ENCODE data around the gene ABCA13.

ABCA13 gene

GRCh38 chr7:48610705-48611104 lies 439.4 kb downstream of the ABCA13 start:
- H3K4me1 ChIP-seq = no peaks in the 10 kb centered on the region
- H3K4me3 ChIP-seq = no peak overlapping the region
- DNase-seq = no peak
- no peaks in the 10 kb centered on the region for H3K9me3 ChIP-seq
- H3K27me3 ChIP-seq = no peaks in the 10 kb centered on the region
- TF ChIP-seq CTCF (IDR thresholded peaks at IDR 0.05) = no peak
- H3K36me3 ChIP-seq = no peaks in the 10 kb centered on the region
- intact Hi-C loops (cut with DNase I; ENCODE audit: low total_unique reads) = no loop called here
- H3K27ac ChIP-seq = no peak overlapping the region

GRCh38 chr7:48611993-48612392 lies 440.7 kb downstream of the ABCA13 start:
- no peak for TF ChIP-seq CTCF (IDR thresholded peaks at IDR 0.05)
- no peak for DNase-seq
- Histone ChIP-seq H3K27me3 (no peaks in the 10 kb centered on the region), H3K27ac (no peak overlapping the region), H3K9me3 (no peaks in the 10 kb centered on the region), H3K4me1 (no peaks in the 10 kb centered on the region), H3K4me3 (no peak overlapping the region), H3K36me3 (no peaks in the 10 kb centered on the region)
- intact Hi-C loops (cut with DNase I; ENCODE audit: low total_unique reads) = no loop called here

GRCh38 chr7:48617508-48617907 lies 446.2 kb downstream of the ABCA13 start:
- intact Hi-C loops (cut with DNase I; ENCODE audit: low total_unique reads) = no loop called here

GRCh38 chr7:48617993-48618392 lies 446.7 kb downstream of the ABCA13 start:
- Histone ChIP-seq H3K36me3 (no peaks in the 10 kb centered on the region), H3K9me3 (no peaks in the 10 kb centered on the region), H3K4me3 (no peak overlapping the region), H3K4me1 (no peaks in the 10 kb centered on the region), H3K27me3 (no peaks in the 10 kb centered on the region), H3K27ac (no peak overlapping the region)
- intact Hi-C loops (cut with DNase I; ENCODE audit: low total_unique reads) = no loop called here
- DNase-seq = no peak
- TF ChIP-seq CTCF (IDR thresholded peaks at IDR 0.05) = no peak

More at GRCh38 chr7:48617508-48617907, 446.2 kb downstream of the ABCA13 start:
- Histone ChIP-seq H3K4me1 (no peaks in the 10 kb centered on the region), H3K4me3 (no peak overlapping the region), H3K27me3 (no peaks in the 10 kb centered on the region), H3K36me3 (no peaks in the 10 kb centered on the region), H3K9me3 (no peaks in the 10 kb centered on the region), H3K27ac (no peak overlapping the region)
- no peak for TF ChIP-seq CTCF (IDR thresholded peaks at IDR 0.05)
- DNase-seq = no peak

- Histone ChIP-seq H3K27ac (no peak overlapping the region), H3K4me3 (no peak overlapping the region), H3K4me1 (no peaks in the 10 kb centered on the region), H3K36me3 (no peaks in the 10 kb centered on the region), H3K27me3 (no peaks in the 10 kb centered on the region), H3K9me3 (no peaks in the 10 kb centered on the region)
- no peak for DNase-seq
- no peak for TF ChIP-seq CTCF (IDR thresholded peaks at IDR 0.05)
- intact Hi-C loops (cut with DNase I; ENCODE audit: low total_unique reads) = no loop called here
Observed at GRCh38 chr7:48621076-48621475, 449.8 kb downstream of the ABCA13 start.

- Histone ChIP-seq H3K36me3 (no peaks in the 10 kb centered on the region), H3K27me3 (no peaks in the 10 kb centered on the region), H3K9me3 (no peaks in the 10 kb centered on the region), H3K4me3 (no peak overlapping the region), H3K4me1 (no peaks in the 10 kb centered on the region), H3K27ac (no peak overlapping the region)
- intact Hi-C loops (cut with DNase I; ENCODE audit: low total_unique reads) = no loop called here
- DNase-seq = no peak
- TF ChIP-seq CTCF (IDR thresholded peaks at IDR 0.05) = no peak
Observed at GRCh38 chr7:48627164-48627563, 455.9 kb downstream of the ABCA13 start.
